Uterus (tissue), 4 donors: ENCODE data around the gene RPS26. TPM values are rescaled to one million over a fixed set of nuclear protein-coding genes. Genes with fewer than 3 reads are reported as not detected.
"Not testable (repeated sequence)": the region's sequence is repeated elsewhere in the genome, so short reads cannot be mapped to it uniquely, and the experiment has no call there.

ENCODE experiments used
- DNase-seq, 2 donors: peaks; one replicate each; pipeline ENCODE4 v3.0.0-alpha.2; 2019 to 2020
- H3K27ac ChIP-seq, 2 donors: fragments of 200-600 bp; sonication (generic); 1 replicate in 1 of 2; 2 replicates in 1 of 2; pipeline ENCODE4 v1.5.1; 2016 to 2018
- H3K27me3 ChIP-seq, 2 donors: fragments of 200-600 bp; sonication (generic); one replicate each; pipeline ENCODE4 v1.5.1; 2018 to 2019; ENCODE audit warnings: control low read depth in 1 of 2
- H3K36me3 ChIP-seq, 2 donors: fragments of 200-600 bp; sonication (generic); one replicate each; pipeline ENCODE4 v1.5.1; 2019; ENCODE audit warnings: control low read depth in 1 of 2
- H3K4me1 ChIP-seq, 2 donors: fragments of 200-600 bp; sonication (generic); one replicate each; pipeline ENCODE4 v1.5.1; 2018 to 2019; ENCODE audit warnings: control low read depth in 1 of 2
- H3K4me3 ChIP-seq, 2 donors: fragments of 200-600 bp; sonication (generic); 1 replicate in 1 of 2; 2 replicates in 1 of 2; pipeline ENCODE4 v1.5.1; 2018 to 2019; ENCODE audit warnings: mild to moderate bottlenecking in 1 of 2
- H3K9me3 ChIP-seq, 2 donors: fragments of 200-600 bp; sonication (generic); one replicate each; pipeline ENCODE4 v1.5.1; 2019; ENCODE audit warnings: control low read depth in 1 of 2
- POLR2A ChIP-seq, 2 donors: fragments of 450-650 bp; IDR thresholded peaks; one replicate each; pipeline ENCODE4 v1.6.1; 2016; ENCODE audit warnings: antibody characterized with exemption in 2 of 2, mild to moderate bottlenecking in 1 of 2, moderate library complexity in 1 of 2
- intact Hi-C: fragments of 100-400 bp; cut with DNase I; formaldehyde crosslinking; loops from one replicate; pipeline ENCODE4 v1.15.1; 2023; ENCODE audit warnings: low total_unique reads
- total RNA-seq, 4 donors: library from RNA; depleted of rRNA in 3 of 4; stranded (reverse); fragments of >200 nt in 3 of 4; gene quantifications; one replicate each; pipeline versions ENCODE4 v1.1.0 to v1.2.4, GENCODE V29; 2014 to 2023
- TF ChIP-seq, protein P1 (sequence below), 4 experiments: fragments of 200-600 bp in 2 of 4; fragments of 450-650 bp in 2 of 4; sonication (generic) in 2 of 4; IDR thresholded peaks; one replicate each; pipeline ENCODE4 v1.5.1; 2016 to 2019; ENCODE audit warnings: antibody characterized with exemption in 4 of 4, mild to moderate bottlenecking in 2 of 4, moderate library complexity in 1 of 4
- donor health status: DM: yes; HTN: yes; CAD: no.

RPS26 gene
- total RNA-seq, 4 donors from 2014 or later = 35.4 to 1,129 (median 240) TPM

GRCh38 chr12:56037161-56037560, 4.6 kb upstream of the RPS26 start:
- no peak for DNase-seq
- no peak overlapping the region for H3K27ac ChIP-seq
- H3K36me3 ChIP-seq = no peaks in the 10 kb centered on the region
- H3K27me3 ChIP-seq = no peaks in the 10 kb centered on the region
- H3K9me3 ChIP-seq = no peaks in the 10 kb centered on the region
- intact Hi-C loops = no loop called here
- H3K4me1 ChIP-seq = no peaks in the 10 kb centered on the region
- TF ChIP-seq, protein P1, sequence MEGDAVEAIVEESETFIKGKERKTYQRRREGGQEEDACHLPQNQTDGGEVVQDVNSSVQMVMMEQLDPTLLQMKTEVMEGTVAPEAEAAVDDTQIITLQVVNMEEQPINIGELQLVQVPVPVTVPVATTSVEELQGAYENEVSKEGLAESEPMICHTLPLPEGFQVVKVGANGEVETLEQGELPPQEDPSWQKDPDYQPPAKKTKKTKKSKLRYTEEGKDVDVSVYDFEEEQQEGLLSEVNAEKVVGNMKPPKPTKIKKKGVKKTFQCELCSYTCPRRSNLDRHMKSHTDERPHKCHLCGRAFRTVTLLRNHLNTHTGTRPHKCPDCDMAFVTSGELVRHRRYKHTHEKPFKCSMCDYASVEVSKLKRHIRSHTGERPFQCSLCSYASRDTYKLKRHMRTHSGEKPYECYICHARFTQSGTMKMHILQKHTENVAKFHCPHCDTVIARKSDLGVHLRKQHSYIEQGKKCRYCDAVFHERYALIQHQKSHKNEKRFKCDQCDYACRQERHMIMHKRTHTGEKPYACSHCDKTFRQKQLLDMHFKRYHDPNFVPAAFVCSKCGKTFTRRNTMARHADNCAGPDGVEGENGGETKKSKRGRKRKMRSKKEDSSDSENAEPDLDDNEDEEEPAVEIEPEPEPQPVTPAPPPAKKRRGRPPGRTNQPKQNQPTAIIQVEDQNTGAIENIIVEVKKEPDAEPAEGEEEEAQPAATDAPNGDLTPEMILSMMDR (IDR thresholded peaks at IDR 0.05) = no peak
- no peak for TF ChIP-seq POLR2A (IDR thresholded peaks at IDR 0.05)
- no peak overlapping the region for H3K4me3 ChIP-seq

- intact Hi-C loops = no loop called here
- H3K4me3 ChIP-seq = no peak overlapping the region
- no peak for DNase-seq
- no peaks in the 10 kb centered on the region for H3K27me3 ChIP-seq
- peaks cover 0 to 6% of the 10 kb centered on the region in 2 donors for H3K4me1 ChIP-seq
- no peaks in the 10 kb centered on the region for H3K36me3 ChIP-seq
- TF ChIP-seq, protein P1 (IDR thresholded peaks at IDR 0.05) = no peak
- TF ChIP-seq POLR2A (IDR thresholded peaks at IDR 0.05) = no peak
- no peaks in the 10 kb centered on the region for H3K9me3 ChIP-seq
- H3K27ac ChIP-seq = no peak overlapping the region
Observed at GRCh38 chr12:56038022-56038655, 3.6 kb upstream of the RPS26 start.

- no peak for DNase-seq
- TF ChIP-seq POLR2A (IDR thresholded peaks at IDR 0.05) = no peak
- TF ChIP-seq, protein P1 (IDR thresholded peaks at IDR 0.05) = no peak
- H3K9me3 ChIP-seq = no peaks in the 10 kb centered on the region
- H3K36me3 ChIP-seq = no peaks in the 10 kb centered on the region
- no peak overlapping the region for H3K27ac ChIP-seq
- H3K4me1 ChIP-seq = peaks cover 0 to 14% of the 10 kb centered on the region in 2 donors
- no peak overlapping the region for H3K4me3 ChIP-seq
- intact Hi-C loops = loop anchor here (10.0 kb wide), 1 partner anchor 45 kb away; the partner anchor contains the start of gene SUOX
- no peaks in the 10 kb centered on the region for H3K27me3 ChIP-seq
Observed at GRCh38 chr12:56040151-56040550, 1.6 kb upstream of the RPS26 start.

DNA sequence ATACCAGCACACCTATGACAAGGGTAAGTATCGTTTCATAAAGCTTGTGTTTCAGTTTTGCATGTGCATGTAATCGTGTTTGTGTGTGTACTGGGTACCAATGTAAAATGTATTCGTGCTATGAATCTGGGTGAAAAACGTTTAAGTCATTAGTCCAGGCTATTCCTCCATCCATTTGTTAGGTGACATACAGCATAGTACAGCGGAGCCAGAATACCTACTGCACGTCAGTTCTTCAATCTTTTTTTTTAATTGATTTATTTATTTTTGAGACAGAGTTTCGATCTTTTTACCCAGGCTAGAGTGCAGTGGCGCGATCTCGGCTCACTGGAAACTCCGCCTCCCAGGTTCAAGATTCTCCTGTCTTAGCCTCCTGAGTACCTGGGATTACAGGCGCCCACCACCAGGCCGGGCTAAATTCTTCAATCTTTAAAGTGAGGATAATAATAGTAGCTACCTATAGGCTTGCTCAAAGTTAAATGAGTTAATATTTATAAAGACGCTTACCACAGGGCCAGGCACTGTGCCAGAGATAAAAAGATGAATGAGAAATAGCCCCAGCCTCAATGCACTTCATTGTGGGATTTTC, 661 bp upstream of the RPS26 start:
- peak in 1 of 2 donors; percentile 24 for DNase-seq
- intact Hi-C loops = loop anchor here (10.0 kb wide), 1 partner anchor 46 kb away; the partner anchor contains the start of gene SUOX
- Histone ChIP-seq H3K4me1 (peaks cover 0 to 14% of the 10 kb centered on the region in 2 donors), H3K27me3 (no peaks in the 10 kb centered on the region), H3K4me3 (peak overlapping the region; percentile 72 to 79), H3K36me3 (no peaks in the 10 kb centered on the region), H3K9me3 (no peaks in the 10 kb centered on the region), H3K27ac (peak overlapping the region; percentile 91 to 92)
- TF ChIP-seq, protein P1 (IDR thresholded peaks at IDR 0.05) = no peak
- no peak for TF ChIP-seq POLR2A (IDR thresholded peaks at IDR 0.05)

DNA sequence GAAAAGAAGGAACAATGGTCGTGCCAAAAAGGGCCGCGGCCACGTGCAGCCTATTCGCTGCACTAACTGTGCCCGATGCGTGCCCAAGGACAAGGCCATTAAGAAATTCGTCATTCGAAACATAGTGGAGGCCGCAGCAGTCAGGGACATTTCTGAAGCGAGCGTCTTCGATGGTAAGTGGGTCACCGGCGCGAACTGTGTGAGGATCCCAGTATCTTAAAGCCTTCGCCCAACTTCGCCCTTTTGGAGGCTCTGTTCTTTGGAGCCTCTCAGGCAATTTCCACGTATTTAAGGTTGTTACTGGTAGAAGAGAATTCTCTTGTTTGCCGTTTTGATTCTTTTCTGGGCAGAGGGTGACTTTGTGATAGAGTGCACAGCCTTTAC, 704 bp downstream of the RPS26 start:
- H3K27me3 ChIP-seq, H3K36me3 ChIP-seq, DNase-seq, H3K9me3 ChIP-seq: not testable (repeated sequence)
- H3K27ac ChIP-seq = peak overlapping the region; percentile 91 to 92
- peak overlapping the region; percentile 72 to 79 for H3K4me3 ChIP-seq
- H3K4me1 ChIP-seq = peaks cover 0 to 14% of the 10 kb centered on the region in 2 donors
- intact Hi-C loops = loop anchor here (10.0 kb wide), 1 partner anchor 48 kb away; the partner anchor contains the start of gene SUOX
